D721Med (cell line): ENCODE results near the gene IL20RA.

ENCODE experiments used
- DNase-seq: peaks from one replicate; pipeline ENCODE4 v3.0.0; 2011; ENCODE audit warnings: low spot score; ENCODE audit not compliant: insufficient read length
- FAIRE-seq: peaks from 2 replicates; lab custom pipeline; 2011; peaks lifted over from hg19 to GRCh38; lab: Jason Lieb, UNC
- CTCF ChIP-seq: IDR thresholded peaks from 2 replicates; pipeline ENCODE4 v1.5.1; 2012; ENCODE audit warnings: mild to moderate bottlenecking, control low read depth; ENCODE audit not compliant: insufficient read depth; ENCODE audit errors: missing control alignments

Gene IL20RA

GRCh38 chr6:137045222-137045789 is 541 bp upstream of the IL20RA start:
- TF ChIP-seq CTCF, result no peak
- FAIRE-seq (no peak), DNase-seq (no peak)

- DNase-seq (no peak), FAIRE-seq (no peak)
- TF ChIP-seq CTCF, result no peak
Measured at GRCh38 chr6:137043710-137044365, 927 bp downstream of the IL20RA start.

GRCh38 chr6:137040393-137040792 is 4.4 kb downstream of the IL20RA start:
- TF ChIP-seq CTCF, result no peak
- DNase-seq, result no peak
- FAIRE-seq, result no peak

GRCh38 chr6:137039010-137039409 is 5.8 kb downstream of the IL20RA start:
- no peak for TF ChIP-seq CTCF
- DNase-seq (no peak), FAIRE-seq (no peak)

- FAIRE-seq, result no peak
- no peak for DNase-seq
- no peak for TF ChIP-seq CTCF
Measured at GRCh38 chr6:137036566-137037300, 8.0 kb downstream of the IL20RA start.

GRCh38 chr6:137033828-137034227 is 10.9 kb downstream of the IL20RA start:
- TF ChIP-seq CTCF, result no peak
- DNase-seq, result no peak
- no peak for FAIRE-seq

GRCh38 chr6:137031122-137031521 is 13.6 kb downstream of the IL20RA start:
- FAIRE-seq (no peak), DNase-seq (no peak)
- TF ChIP-seq CTCF, result no peak
